ENCODE measurements around the gene GGACT.

GRCh38 chr13:100523411-100523810 is 65.2 kb downstream of the GGACT start:
- TF ChIP-seq EZH2 (IDR thresholded peaks at IDR 0.05; ENCODE audit: borderline replicate concordance, low read length), result no peak
- TF ChIP-seq, protein P1, sequence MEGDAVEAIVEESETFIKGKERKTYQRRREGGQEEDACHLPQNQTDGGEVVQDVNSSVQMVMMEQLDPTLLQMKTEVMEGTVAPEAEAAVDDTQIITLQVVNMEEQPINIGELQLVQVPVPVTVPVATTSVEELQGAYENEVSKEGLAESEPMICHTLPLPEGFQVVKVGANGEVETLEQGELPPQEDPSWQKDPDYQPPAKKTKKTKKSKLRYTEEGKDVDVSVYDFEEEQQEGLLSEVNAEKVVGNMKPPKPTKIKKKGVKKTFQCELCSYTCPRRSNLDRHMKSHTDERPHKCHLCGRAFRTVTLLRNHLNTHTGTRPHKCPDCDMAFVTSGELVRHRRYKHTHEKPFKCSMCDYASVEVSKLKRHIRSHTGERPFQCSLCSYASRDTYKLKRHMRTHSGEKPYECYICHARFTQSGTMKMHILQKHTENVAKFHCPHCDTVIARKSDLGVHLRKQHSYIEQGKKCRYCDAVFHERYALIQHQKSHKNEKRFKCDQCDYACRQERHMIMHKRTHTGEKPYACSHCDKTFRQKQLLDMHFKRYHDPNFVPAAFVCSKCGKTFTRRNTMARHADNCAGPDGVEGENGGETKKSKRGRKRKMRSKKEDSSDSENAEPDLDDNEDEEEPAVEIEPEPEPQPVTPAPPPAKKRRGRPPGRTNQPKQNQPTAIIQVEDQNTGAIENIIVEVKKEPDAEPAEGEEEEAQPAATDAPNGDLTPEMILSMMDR (IDR thresholded peaks at IDR 0.05; ENCODE audit: low read length), result no peak
